Activated CD4-positive, alpha-beta memory T cell treated with anti-CD3 and anti-CD28 coated beads, Interleukin-2, amount 10 ng/mL, durations not matched to agents 7 days and 5 days (primary cell): ENCODE results near the gene CHCHD4. TPM values are rescaled to one million over a fixed set of nuclear protein-coding genes. Genes with fewer than 3 reads are reported as not detected.

Experiments
- total RNA-seq, 2 experiments: library from RNA; stranded (reverse); gene quantifications; one replicate each; pipeline ENCODE4 v1.2.3, GENCODE V29; 2021

Gene CHCHD4
- total RNA-seq, 2 experiments from 2014 or later: 11.5 to 12.8 TPM

Other genes with a start within 250 kb of the CHCHD4 start
- under 1 TPM in 1 of 2 experiments, not detected in 1; 0.13 TPM for gene WNT7A, start 244.8 kb downstream of the CHCHD4 start, total RNA-seq
- gene TMEM43, start 182 bp upstream of the CHCHD4 start, total RNA-seq: 10 to 100 TPM; 43.6 to 46.0 TPM
- gene XPC, start 53.7 kb upstream of the CHCHD4 start, total RNA-seq: 10 to 100 TPM; 34.2 to 34.8 TPM
- gene LSM3, start 53.9 kb upstream of the CHCHD4 start, total RNA-seq: 10 to 100 TPM; 14.2 to 14.3 TPM